Stimulated activated CD8-positive, alpha-beta memory T cell treated with anti-CD3 and anti-CD28 coated beads, Interleukin-7, amount 100 ng/mL, for 48 hours (primary cell): ENCODE data around the gene CCDC183.
"Not testable (repeated sequence)": the region's sequence is repeated elsewhere in the genome, so short reads cannot be mapped to it uniquely, and the experiment has no call there.

ENCODE experiments used
- DNase-seq, 2 donors: peaks; one replicate each; pipeline ENCODE4 v3.0.0-alpha.2; 2020; ENCODE audit warnings: low read depth in 1 of 2; ENCODE audit errors: extremely low read depth in 1 of 2

The CCDC183 gene

DNA sequence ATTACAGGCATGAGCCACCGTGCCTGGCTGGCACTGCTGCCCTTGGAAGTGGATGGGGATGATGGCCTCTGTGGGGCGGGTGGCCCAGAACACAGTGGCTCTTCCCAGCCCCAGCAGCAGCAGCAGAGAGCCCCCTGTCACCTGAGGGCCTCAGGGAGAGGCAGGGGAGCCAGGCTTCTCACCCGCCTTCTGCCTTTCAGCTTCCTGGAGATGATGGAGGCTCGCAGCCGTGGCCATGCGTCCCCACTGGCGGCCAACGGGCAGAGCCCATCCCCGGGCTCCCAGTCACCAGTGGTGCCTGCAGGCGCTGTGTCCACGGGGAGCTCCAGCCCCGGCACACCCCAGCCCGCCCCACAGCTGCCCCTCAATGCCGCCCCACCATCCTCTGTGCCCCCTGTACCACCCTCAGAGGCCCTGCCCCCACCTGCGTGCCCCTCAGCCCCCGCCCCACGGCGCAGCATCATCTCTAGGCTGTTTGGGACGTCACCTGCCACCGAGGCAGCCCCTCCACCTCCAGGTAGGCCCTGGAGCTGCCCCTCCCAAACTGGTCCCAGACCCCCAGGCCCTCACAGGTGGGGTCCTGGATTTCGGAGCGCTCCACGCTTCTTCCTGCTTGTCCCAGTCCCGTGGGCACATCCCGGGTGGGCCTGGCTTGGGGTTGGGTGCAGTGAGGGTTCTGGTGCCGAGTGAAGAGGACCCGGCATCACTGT lies 41.2 kb downstream of the CCDC183 start:
- DNase-seq: no peak

DNA sequence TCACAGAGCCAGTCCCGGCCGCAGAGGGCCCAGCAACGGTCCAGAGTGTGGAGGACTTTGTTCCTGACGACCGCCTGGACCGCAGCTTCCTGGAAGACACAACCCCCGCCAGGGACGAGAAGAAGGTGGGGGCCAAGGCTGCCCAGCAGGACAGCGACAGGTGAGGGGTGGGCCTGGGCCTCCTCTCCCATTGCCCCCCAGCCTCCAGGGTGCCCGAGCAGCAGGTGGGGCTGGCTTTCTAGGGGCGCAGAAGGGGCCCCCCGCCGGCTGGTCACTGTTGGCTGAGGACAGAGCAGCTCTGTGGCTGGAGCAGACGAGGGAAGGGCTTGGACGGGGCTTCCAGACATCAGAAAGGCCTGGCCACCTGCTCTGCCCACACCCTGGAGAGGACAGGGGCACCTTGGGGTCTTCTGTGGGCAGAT lies 41.7 kb downstream of the CCDC183 start:
- not testable (repeated sequence) for DNase-seq

DNA sequence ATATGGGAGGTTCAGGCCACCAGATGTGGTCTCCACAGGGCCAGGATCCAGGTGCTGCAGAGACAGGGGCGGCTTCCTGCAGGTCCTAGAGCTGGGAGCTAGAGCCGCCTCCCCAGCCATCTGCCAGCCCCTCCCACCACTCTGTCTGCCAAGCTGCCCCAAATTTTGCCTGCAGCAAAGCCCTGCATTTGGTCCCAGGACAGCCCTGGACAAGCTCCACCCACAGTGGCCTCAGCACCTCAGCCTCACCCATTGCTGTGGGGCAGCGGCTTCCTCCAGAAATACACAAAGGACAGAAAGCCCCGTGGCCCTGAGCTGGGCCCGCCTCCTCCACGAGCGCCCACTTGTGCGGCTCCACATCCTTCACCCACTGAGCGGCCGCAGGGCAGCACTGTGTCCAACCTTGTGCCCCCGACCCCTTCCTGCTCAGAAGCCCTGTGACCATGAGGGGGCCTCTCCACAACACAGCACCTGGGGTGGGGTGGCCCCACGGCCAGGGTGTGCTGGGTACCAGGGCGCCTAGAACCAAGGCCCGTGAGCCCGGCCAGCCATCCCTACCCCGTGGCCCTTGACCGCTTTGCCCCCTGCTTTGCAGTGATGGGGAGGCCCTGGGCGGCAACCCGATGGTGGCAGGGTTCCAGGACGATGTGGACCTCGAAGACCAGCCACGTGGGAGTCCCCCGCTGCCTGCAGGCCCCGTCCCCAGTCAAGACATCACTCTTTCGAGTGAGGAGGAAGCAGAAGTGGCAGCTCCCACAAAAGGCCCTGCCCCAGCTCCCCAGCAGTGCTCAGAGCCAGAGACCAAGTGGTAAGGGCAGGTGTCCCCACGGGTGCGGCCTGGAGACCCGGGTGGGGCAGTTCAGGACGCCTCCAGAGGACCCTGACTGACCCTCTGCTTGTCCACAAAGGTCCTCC lies 42.4 kb downstream of the CCDC183 start:
- DNase-seq: no peak

DNA sequence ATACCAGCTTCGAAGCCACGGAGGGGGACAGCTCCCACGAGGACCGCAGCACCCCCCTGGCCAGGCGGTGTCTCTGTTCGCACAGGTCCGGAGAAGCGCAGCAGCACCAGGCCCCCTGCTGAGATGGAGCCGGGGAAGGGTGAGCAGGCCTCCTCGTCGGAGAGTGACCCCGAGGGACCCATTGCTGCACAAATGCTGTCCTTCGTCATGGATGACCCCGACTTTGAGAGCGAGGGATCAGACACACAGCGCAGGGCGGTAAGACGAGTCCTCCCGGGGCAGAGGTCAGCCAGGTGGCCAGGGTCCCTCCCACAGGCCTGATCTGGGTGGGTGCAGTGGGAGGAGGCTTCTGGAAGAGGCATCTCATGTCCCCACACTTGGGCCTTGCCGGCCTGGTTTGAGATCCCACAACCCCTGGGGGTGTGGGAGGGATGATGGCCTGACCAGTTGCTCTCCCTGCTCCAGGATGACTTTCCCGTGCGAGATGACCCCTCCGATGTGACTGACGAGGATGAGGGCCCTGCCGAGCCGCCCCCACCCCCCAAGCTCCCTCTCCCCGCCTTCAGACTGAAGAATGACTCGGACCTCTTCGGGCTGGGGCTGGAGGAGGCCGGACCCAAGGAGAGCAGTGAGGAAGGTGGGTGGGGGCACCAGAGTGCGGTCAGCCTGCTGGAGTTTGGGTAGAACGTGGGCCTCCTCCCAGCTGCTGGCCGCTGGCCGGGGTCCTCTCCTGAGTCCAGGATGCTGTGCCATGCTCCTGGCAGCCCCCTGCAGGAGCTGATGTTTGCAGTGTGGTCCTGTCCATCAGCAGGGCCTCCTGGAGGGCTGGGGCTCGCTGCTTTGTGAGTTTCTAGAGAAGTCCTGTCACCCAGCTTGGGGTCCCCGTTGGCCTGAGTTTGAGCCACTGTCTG lies 43.3 kb downstream of the CCDC183 start:
- no peak for DNase-seq

DNA sequence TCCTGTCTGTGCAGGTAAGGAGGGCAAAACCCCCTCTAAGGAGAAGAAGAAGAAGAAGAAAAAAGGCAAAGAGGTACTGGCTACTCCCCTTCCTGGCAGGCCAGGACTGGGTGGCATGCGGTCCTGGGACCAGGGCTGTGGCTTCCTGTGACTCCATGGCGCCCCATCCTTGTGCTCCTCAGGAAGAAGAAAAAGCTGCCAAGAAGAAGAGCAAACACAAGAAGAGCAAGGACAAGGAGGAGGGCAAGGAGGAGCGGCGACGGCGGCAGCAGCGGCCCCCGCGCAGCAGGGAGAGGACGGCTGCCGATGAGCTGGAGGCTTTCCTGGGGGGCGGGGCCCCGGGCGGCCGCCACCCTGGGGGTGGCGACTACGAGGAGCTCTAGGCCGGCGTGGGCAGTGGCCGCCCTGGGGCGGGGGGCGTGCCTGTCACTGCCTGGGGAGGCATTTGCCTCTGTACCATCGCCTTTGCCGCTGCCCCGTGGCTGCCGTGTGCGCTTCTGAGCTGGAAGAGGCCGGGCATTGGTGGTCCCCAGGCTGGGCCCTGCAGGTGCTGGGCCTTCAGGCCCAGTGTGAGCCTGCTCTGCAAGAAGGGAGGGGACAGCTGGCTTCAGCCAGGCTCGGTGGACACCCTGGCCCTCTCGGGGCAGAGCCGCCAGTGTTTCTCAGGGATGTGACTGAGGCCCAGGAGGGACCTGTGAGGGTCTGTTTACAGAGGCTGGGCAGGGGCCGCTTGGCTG lies 44.2 kb downstream of the CCDC183 start:
- no peak for DNase-seq

DNA sequence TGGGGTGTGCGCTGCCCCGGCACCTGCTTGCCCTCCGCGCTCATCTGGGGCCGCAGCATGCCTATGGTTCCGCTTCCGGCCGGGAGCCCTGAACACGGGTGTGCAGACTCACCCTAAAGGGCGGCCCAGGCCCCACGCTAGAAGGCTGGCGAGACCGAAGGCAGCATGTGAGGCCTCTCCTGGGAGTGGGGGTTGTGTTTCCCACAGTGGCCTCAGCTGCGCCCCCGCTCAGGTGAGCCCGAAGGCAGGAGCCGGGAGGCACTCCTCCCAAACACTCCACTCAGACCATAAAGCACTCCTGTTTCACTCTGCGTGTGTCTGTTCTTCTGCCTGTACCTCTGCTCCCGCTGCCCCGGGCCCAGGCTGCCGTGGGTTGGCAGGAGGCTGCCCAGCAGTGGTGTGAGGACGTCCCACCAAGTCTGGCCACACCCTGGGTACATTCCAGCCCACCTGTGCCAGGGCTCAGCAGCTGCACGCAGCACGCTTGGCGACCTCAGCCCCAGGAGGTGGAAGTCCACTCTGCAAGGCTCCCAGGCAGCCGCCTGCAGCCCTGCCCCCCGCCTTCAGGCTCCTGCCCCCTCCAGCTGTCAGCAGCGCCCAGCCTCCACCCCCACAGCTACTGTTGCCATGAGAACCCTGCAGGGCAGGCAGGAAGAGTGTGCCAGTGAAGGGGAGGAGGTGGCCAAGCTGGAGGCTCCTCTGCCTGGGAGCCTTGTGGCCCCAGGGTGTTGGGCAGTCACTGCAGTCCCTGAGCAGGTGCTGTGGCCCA lies 44.9 kb downstream of the CCDC183 start:
- DNase-seq: no peak

DNA sequence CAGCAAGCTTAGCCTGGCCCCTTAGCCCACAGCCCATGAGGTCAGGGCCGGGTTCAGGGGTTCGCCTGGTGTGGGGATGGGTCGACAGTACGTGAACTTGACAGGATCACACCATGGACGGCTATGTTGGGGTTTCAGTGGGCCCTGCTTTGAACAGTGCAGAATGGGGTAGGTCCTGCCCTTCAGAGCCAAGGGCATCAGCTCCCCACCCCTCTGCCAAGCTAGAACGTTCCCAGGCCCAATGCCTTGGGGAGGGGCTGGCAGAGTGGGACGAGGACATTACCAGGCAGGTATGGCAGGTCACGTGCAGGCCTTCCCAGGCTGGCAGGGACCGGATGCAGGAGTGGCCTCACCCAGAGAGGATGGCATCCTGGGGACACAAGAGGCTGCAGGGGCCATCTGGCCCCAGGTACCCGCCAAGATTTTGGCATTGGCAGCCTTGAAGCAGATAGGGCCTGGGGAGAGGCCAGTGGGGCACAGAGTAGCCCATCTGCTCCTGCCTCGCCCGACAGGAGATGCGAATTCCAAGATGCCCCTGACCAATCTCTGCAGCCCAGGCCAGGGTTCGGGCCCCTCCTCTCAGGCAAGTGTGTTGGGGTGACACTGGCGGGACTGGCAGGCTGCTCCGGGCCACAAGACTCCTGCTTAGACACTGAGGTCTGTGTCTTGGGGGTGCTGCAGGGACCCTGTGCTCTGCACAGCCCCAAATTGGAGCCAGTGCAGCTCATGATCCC lies 45.7 kb downstream of the CCDC183 start:
- DNase-seq: not testable (repeated sequence)

DNA sequence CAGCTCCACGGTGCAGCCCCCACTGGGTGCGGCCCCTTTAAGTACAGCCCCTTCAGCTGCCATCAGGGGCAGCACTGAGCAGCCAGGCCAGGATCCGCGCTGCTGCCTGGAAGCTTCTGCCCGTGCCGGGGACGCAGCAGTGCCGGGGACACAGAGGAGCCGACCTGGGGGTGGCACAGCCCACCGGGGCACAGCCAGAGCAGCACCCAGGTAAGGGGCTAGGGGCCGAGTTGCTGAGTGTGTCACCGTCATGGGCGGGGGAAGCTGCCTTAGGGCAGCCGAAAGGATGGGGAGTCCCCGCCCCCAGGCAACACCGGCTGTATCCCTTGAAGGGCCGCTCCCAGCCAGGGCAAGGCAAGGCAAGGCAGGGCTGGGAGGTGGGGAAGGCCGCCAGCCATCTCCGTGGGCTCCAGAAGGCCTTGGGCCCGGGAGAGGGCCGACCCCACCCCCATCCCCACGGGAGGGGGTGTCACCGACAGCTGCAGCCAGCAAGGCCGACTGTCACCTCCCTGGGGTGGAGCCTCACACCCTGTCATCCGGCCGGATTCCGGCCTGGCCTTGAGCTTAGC lies 46.3 kb downstream of the CCDC183 start, which contains the start of gene AJM1:
Gene AJM1, plus strand, starts transcription at position 99 of the 569 bp plus-strand sequence. CDS start 1,937 bp downstream, outside the sequence.
- peak in 1 of 2 donors; percentile 65 for DNase-seq

DNA sequence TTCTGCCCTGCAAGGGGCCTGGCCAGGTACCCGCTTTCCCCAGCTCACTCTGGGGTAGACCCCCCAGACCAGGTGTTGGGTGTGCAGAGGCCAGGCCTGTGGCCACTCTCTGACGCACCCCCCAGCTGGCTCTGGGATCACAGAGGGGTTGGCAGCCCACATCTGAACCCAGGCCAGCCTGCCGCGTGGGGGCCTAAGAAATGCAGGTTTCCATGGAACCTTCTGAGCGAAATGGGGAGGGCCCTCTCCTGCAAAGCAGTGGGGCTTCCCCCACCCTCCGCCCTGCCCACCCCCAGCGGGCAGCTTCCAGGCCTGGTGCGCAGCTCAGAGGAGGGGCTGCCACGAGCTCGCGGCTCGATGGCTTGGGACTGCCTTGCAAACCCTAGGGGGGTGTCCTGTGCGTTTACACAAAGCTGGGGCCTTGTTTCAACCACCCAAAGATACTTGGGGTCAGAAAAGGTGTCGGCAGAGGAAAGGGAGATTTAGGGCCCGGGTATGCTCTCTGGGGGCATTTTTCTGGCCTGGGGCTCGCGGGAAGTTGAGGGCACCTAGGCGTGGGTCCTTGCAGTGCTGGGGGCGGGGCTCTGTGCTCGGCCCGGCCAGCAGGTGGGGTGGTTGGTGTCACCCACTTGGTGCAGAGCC lies 47.1 kb downstream of the CCDC183 start:
- not testable (repeated sequence) for DNase-seq

DNA sequence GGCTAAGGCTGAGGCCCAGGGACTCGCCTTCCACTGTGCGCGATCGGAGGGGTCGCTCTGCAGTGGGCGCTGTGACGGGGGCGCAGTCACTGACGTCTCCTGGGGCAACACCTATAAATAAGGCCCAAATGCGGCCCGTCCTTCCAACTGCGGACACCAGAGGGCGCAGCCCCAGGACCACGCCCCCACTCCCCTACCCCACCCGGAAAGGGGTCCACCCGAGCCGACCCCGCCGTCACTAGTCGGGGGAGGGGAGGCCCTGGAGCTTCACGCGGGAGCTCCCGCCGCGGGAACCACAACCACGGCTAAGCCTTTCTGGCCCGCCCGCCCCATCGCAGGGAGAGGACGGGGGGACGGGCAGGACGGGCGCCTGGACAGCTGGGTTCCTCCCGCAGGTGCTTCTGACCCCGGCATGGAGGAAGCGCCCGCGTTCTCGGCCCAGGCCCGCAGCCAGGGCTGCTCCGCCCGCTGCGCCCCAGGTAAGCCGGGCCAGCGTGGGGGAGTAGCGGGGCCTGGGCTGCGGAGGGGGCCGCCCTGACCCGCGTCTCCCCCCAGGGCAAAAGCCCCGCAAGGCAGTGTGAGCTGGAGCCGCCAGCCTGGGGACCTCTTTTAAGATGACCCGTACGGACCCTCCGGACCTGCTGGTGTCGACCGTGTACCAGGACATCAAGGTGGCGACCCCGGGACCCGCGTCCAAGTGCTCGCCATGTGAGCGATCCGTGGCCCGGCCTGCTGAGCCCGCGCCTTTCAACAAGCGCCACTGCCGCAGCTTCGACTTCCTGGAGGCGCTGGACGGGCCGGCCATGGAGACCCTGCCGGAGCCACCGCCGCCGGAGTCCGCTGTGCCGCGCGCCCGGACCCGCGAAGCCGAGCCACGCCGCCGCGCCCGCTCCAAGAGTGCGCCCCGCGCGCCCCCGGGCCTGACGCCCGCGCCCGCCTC lies 47.9 kb downstream of the CCDC183 start:
- peak in 1 of 2 donors; percentile 28 for DNase-seq

DNA sequence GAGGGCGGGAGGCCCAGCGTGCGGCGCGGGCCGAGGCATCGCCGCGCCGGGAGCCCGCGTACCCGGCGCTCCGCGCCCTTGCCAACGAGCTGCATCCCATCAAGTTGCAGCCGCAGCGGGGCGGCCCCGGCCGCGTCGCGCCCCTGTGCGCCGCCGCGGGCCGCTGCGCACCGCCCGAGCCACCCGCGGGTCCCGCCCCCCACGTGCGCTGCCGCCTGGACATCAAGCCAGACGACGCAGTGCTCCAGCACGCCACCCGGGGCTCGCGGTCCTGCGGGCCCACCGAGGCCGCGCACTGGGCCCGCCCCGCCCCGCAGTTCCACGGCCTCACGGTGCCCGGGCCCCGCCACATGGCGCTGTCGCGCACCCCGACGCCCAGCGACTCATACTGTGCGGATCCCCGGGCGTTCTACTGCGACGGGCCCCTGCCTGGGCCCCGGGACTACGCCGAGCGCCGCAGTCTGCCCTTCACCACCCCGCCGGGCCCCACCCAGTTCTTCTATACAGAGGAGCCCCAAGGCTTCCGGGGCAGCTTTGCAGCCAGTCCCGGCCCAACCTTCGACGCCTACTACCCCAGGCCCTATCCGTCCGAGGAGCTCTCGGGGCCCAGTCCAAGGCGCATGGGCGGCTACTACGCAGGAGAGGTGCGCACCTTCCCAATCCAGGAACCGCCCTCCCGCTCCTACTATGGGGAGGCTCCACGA lies 48.8 kb downstream of the CCDC183 start:
- no peak for DNase-seq

DNA sequence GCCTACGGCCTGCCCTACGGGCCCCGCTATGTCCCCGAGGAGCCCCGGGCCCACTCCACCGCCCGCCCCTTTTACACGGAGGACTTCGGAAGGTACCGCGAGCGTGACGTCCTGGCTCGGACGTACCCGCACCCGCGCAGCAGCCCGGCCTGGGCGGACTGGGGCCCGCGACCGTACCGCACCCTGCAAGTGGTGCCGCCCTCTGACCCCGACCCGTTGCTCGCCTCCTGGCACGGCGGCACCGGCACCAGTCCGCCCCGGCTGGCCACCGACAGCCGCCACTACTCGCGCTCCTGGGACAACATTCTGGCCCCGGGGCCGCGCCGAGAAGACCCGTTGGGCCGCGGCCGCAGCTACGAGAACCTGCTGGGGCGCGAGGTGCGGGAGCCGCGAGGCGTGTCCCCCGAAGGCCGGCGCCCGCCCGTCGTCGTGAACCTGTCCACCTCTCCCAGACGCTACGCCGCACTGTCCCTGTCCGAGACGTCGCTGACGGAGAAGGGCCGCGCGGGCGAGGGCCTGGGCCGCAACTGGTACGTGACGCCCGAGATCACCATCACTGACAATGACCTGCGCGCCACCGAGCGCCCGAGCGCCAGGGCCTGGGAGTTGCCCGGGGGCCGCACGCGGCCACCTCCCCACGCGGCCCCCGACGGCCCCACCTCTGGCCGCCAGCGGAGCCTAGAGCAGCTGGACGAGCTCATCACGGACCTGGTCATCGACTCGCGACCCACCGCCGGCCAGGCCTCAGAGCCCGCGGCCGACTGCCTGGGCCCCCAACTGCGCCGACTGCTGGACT lies 49.5 kb downstream of the CCDC183 start:
- DNase-seq: no peak

DNA sequence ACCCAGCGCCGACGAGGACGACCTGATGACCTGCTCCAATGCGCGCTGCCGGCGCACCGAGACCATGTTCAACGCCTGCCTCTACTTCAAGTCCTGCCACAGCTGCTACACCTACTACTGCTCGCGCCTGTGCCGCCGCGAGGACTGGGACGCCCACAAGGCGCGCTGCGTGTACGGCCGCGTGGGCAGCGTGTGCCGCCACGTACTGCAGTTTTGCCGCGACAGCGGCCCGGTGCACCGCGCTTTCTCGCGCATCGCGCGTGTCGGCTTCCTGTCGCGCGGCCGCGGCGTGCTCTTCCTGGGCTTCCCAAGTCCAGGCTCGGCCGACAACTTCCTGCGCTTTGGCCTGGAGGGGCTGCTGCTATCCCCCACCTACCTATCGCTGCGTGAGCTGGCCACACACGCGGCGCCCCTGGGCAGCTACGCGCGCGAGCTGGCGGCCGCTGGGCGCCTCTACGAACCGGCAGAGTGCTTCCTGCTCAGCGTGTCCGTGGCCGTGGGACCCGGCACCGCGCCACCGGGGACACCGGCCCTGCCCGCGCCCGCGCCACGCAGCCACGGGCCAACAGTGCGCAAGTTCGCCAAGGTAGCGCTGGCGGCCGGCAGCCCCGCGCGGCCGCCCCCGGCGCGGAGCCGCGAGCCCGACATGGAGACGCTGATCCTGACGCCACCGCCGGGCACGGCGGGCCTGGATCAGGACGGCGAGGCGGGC lies 50.4 kb downstream of the CCDC183 start:
- DNase-seq: no peak

DNA sequence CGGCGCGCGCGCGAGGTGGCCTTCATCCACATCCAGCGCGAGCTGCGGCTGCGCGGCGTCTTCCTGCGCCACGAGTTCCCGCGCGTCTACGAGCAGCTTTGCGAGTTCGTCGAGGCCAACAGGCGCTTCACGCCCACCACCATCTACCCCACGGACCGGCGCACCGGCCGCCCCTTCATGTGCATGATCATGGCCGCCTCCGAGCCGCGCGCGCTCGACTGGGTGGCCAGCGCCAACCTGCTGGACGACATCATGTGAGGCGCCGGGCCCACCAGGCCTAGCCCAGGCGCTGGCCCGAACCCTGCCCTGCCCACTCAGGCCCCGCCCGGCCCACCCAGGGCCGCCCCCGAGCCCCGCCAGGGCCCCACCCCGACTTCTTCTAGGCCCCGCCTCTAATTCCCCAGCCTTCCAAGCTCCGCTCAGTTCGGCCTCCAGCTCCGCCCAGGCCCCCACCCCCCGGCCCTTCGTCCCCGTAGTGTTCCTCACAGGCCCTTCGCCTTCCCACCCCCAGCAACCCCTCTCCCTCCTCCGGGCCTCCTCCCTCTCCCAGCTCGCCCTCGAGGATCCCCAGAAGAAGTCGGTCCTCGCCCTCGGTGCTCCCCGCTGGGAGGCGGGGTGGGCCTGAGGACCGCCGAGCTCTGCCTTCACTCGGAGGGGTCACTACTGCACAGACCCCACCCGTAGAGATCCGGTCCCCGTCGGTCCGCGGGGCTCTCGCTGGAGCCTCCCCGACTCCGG lies 51.1 kb downstream of the CCDC183 start:
- peak in 1 of 2 donors; percentile 22 for DNase-seq
